GM21825 (cell line): ENCODE data around the gene STAT5A.

Experiments
- ATAC-seq: cut with Tn5 transposase; IDR thresholded peaks from one replicate; pipeline ENCODE4 v1.9.1; 2021; ENCODE audit warnings: mild to moderate bottlenecking, moderate library complexity; ENCODE audit not compliant: unreplicated experiment

Gene STAT5A

GRCh38 chr17:42322382-42323267 lies 34.3 kb downstream of the STAT5A start:
- peak; percentile 67 for ATAC-seq

GRCh38 chr17:42323268-42323773 lies 35.0 kb downstream of the STAT5A start:
- ATAC-seq: no peak

- no peak for ATAC-seq
Observed at GRCh38 chr17:42325026-42325425, 36.7 kb downstream of the STAT5A start.

GRCh38 chr17:42329025-42329976 lies 41.0 kb downstream of the STAT5A start:
- no peak for ATAC-seq

GRCh38 chr17:42333053-42333452 lies 44.8 kb downstream of the STAT5A start:
- no peak for ATAC-seq

- no peak for ATAC-seq
Observed at GRCh38 chr17:42334677-42335076, 46.4 kb downstream of the STAT5A start.

- ATAC-seq: peak; percentile 58
Observed at GRCh38 chr17:42337442-42337841, 49.1 kb downstream of the STAT5A start.

- no peak for ATAC-seq
Observed at GRCh38 chr17:42338427-42338985, 50.2 kb downstream of the STAT5A start.

- no peak for ATAC-seq
Observed at GRCh38 chr17:42339221-42339620, 50.9 kb downstream of the STAT5A start.

DNA sequence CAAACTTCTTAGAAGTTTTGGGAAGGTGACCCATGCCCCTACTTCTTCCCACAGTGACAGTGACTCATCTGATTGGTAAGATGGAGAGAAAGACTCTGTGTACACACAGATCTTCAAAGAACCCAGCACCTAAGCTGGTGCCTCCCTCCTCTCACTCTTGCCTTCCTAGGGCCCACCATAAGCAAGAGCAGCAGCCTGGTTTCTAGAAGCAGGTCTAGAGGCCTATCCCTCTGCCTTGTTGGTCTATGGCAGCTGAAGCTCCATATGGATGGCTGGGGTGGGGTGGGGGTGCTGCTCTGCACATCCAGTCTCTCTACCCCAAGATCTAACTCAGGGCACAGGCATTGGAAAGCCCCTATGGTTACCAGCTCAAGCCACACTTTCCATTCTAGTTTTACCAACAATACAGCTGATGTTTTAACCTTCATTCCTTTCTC lies 52.4 kb downstream of the STAT5A start:
- no peak for ATAC-seq

- no peak for ATAC-seq
Observed at GRCh38 chr17:42341568-42341967, 53.3 kb downstream of the STAT5A start.

GRCh38 chr17:42342242-42343008 lies 54.1 kb downstream of the STAT5A start:
- ATAC-seq: no peak

- no peak for ATAC-seq
Observed at GRCh38 chr17:42345396-42346073, 57.2 kb downstream of the STAT5A start.

GRCh38 chr17:42346481-42346880 lies 58.2 kb downstream of the STAT5A start:
- ATAC-seq: no peak

DNA sequence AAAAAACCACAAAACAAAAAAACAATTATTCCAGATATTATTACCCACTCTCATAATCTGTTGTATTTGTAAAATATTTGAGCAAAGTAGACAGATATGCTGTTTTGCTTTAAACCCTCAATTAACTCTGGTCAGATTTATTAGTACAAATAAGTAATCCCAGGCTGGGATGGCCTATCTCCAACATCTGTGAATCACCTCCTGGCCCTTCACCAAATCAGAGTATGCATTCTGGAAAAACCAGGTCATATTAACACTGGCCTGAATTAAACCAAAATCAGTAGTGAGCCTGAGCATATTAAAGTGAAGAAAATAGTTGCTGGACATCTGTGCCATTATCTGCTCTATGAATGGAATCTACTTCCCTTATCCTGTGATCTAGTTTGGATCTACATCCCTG lies 58.9 kb downstream of the STAT5A start:
- ATAC-seq: no peak

DNA sequence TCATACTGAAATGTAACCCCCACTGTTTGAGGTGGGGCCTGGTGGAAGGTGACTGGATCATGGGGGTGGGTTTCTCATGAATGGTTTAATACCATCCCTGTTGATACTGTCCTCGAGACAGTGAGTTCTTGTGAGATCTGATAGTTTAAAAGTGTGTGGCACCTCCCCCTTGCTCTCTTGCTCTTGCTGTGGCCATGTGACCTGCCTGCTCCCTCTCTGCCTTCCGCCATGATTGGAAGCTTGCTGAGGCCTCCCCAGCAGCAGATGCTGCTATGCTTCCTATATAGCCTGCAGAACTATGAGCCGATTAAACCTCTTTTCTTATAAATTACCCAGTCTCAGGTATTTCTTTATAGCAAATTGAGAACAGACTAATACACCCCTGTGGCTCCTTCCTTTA lies 59.3 kb downstream of the STAT5A start:
- ATAC-seq: no peak

DNA sequence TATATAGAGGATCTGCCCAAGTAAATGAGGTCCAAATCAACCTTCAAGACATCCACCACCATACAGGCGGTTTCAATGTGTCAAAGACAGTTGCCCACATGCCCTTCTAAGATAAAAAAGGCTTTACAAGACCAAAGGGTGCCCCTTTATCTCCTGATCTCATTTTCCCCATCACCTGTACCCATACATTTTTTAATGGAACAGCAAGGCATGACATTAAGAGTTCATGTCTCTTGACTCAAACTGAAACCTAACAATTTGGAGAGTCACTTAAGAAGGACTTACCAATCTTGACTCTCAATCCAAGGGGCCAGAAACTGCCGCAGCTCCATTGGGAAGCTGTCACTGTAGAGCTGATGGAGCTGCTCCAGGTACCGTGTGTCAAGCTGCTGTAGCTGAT lies 59.8 kb downstream of the STAT5A start:
- no peak for ATAC-seq

- ATAC-seq: no peak
Observed at GRCh38 chr17:42354956-42355843, 66.9 kb downstream of the STAT5A start.

GRCh38 chr17:42358434-42358833 lies 70.1 kb downstream of the STAT5A start:
- ATAC-seq: no peak
